Sigmoid colon (tissue), 4 donors: Measurements from ENCODE around the gene CEP85L.

Experiments used
- EP300 ChIP-seq, 4 donors: sonication (generic); formaldehyde crosslinking; IDR thresholded peaks; one replicate each; pipeline ENCODE4 v1.6.1; 2017; ENCODE audit warnings: antibody characterized with exemption in 4 of 4
- POLR2A ChIP-seq, 2 donors: fragments of 450-650 bp; IDR thresholded peaks; one replicate each; pipeline ENCODE4 v1.6.1; 2016; ENCODE audit warnings: antibody characterized with exemption in 2 of 2, mild to moderate bottlenecking in 2 of 2, moderate library complexity in 2 of 2
- POLR2AphosphoS5 ChIP-seq, 4 donors: sonication (generic); formaldehyde crosslinking; IDR thresholded peaks; one replicate each; pipeline ENCODE4 v1.6.1; 2017; ENCODE audit warnings: antibody characterized with exemption in 4 of 4
- TF ChIP-seq, protein P1 (sequence below), 4 experiments: fragments of 450-650 bp in 3 of 4; fragments of 200-600 bp in 1 of 4; IDR thresholded peaks; one replicate each; pipeline ENCODE4 v1.5.1; 2016 to 2019; ENCODE audit warnings: antibody characterized with exemption in 4 of 4, mild to moderate bottlenecking in 3 of 4, moderate library complexity in 2 of 4

DNA sequence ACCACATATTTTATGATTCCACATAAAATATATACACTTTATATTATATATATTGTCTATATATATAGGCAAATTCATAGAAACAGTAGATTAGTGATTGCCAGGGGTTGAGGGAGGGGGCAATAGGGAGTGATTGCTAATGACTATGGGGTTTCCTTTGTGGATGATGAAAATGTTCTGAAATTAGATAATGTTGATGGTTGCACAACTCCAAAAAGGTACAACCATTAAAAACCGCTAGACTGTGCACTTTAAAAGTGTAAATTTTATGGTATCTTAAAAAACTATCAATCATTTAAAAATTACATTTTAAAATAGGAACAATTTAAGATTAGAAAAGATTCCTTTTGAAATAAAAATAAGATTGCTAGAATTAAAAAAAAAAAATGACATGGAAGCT lies 23.8 kb upstream of the CEP85L start:
- TF ChIP-seq, protein P1, sequence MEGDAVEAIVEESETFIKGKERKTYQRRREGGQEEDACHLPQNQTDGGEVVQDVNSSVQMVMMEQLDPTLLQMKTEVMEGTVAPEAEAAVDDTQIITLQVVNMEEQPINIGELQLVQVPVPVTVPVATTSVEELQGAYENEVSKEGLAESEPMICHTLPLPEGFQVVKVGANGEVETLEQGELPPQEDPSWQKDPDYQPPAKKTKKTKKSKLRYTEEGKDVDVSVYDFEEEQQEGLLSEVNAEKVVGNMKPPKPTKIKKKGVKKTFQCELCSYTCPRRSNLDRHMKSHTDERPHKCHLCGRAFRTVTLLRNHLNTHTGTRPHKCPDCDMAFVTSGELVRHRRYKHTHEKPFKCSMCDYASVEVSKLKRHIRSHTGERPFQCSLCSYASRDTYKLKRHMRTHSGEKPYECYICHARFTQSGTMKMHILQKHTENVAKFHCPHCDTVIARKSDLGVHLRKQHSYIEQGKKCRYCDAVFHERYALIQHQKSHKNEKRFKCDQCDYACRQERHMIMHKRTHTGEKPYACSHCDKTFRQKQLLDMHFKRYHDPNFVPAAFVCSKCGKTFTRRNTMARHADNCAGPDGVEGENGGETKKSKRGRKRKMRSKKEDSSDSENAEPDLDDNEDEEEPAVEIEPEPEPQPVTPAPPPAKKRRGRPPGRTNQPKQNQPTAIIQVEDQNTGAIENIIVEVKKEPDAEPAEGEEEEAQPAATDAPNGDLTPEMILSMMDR (IDR thresholded peaks at IDR 0.05), result no peak
- no peak for TF ChIP-seq POLR2AphosphoS5 (IDR thresholded peaks at IDR 0.05)
- TF ChIP-seq POLR2A (IDR thresholded peaks at IDR 0.05), result no peak
- no peak for TF ChIP-seq EP300 (IDR thresholded peaks at IDR 0.05)
